GM12878 (cell line): ENCODE results near the gene SECISBP2. TPM values are rescaled to one million over a fixed set of nuclear protein-coding genes. Genes with fewer than 3 reads are reported as not detected.

Experiments
- ATAC-seq: fragments of 200-7000 bp; cut with Tn5 transposase; 3 replicates; pipeline ENCODE4 v1.9.1; 2020; ENCODE audit warnings: mild to moderate bottlenecking, moderate library complexity
- BruUV-seq: library from RNA; stranded (reverse); fragments of 400-500 nt; replicated peaks from 2 replicates; lab custom pipeline; 2021; lab: Mats Ljungman, UMichigan
- CTCF ChIA-PET: fragments of 300-600 bp; sonication (Branson Sonifier 250); formaldehyde crosslinking; extraction: SDS; loops from one replicate; lab custom pipeline; 2021; ENCODE audit warnings: inconsistent platforms; lab: Yijun Ruan, JAX
- POLR2A ChIA-PET: fragments of 350-600 bp; formaldehyde crosslinking; extraction: SDS; loops from one replicate; lab custom pipeline; 2021; ENCODE audit warnings: inconsistent platforms; lab: Charles Lee
- RAD21 ChIA-PET: fragments of 300-600 bp; sonication (Branson Sonifier 250); formaldehyde crosslinking; loops from one replicate; lab custom pipeline; 2023; ENCODE audit warnings: antibody characterized with exemption; ENCODE audit not compliant: unreplicated experiment; lab: Charles Lee
- SMC1A ChIA-PET: fragments of 300-600 bp; sonication (Branson Sonifier 250); formaldehyde crosslinking; loops from one replicate; lab custom pipeline; 2023; ENCODE audit not compliant: unreplicated experiment, uncharacterized antibody; lab: Charles Lee
- DNase-seq: peaks from one replicate; pipeline ENCODE4 v3.0.0-alpha.2; 2011; ENCODE audit warnings: low read depth, low spot score
- FAIRE-seq: peaks from 3 replicates; lab custom pipeline; 2011; peaks lifted over from hg19 to GRCh38; lab: Jason Lieb, UNC
- H2AFZ ChIP-seq: 2 replicates; pipeline ENCODE4 v1.6.0; 2011; ENCODE audit warnings: low read depth, low read length, control low read depth; ENCODE audit not compliant: control insufficient read depth
- H3K27ac ChIP-seq: 2 replicates; pipeline ENCODE4 v1.5.1; 2011; ENCODE audit warnings: control low read depth; ENCODE audit not compliant: control insufficient read depth, insufficient read depth
- H3K27me3 ChIP-seq, 2 experiments: replicated peaks in 1 of 2; 2 replicates each; pipeline versions ENCODE4 v1.6.0 to v1.6.1; 2011; ENCODE audit warnings: low read length in 1 of 2; ENCODE audit not compliant: control insufficient read depth in 2 of 2, insufficient read depth in 2 of 2
- H3K36me3 ChIP-seq, 2 experiments: 2 replicates each; pipeline ENCODE4 v1.5.1; 2011; ENCODE audit warnings: low read length in 1 of 2; ENCODE audit not compliant: control insufficient read depth in 2 of 2, insufficient read depth in 2 of 2
- H3K4me1 ChIP-seq: 2 replicates; pipeline ENCODE4 v1.6.1; 2011; ENCODE audit warnings: mild to moderate bottlenecking, low read length, moderate library complexity, mixed read lengths; ENCODE audit not compliant: control insufficient read depth, insufficient read depth
- H3K4me2 ChIP-seq: 2 replicates; pipeline ENCODE4 v1.6.0; 2011; ENCODE audit warnings: control low read depth; ENCODE audit not compliant: control insufficient read depth, insufficient read depth
- H3K4me3 ChIP-seq: fragments of 200-600 bp; sonication (generic); 2 replicates; pipeline ENCODE4 v1.5.1; 2016
- H3K79me2 ChIP-seq: 2 replicates; pipeline ENCODE4 v1.6.0; 2011; ENCODE audit warnings: low read length; ENCODE audit not compliant: control insufficient read depth, insufficient read depth
- H3K9ac ChIP-seq: 2 replicates; pipeline ENCODE4 v1.8.0; 2011; ENCODE audit warnings: low read length, control low read depth, mixed read lengths; ENCODE audit not compliant: control insufficient read depth, insufficient read depth
- H3K9me3 ChIP-seq: replicated peaks from 3 replicates; pipeline ENCODE4 v1.5.1; 2011; ENCODE audit warnings: mild to moderate bottlenecking, low read length; ENCODE audit not compliant: control insufficient read depth, insufficient read depth
- H4K20me1 ChIP-seq: 2 replicates; pipeline ENCODE4 v1.6.0; 2011; ENCODE audit not compliant: control insufficient read depth, insufficient read depth
- BACH1 ChIP-seq: fragments of 450-650 bp; IDR thresholded peaks from 2 replicates; pipeline ENCODE4 v1.6.1; 2017; ENCODE audit warnings: mild to moderate bottlenecking, borderline replicate concordance
- DPF2 ChIP-seq: fragments of 450-650 bp; IDR thresholded peaks from 2 replicates; pipeline ENCODE4 v1.6.1; 2017; ENCODE audit warnings: mild to moderate bottlenecking
- E2F8 ChIP-seq: fragments of 450-650 bp; IDR thresholded peaks from 2 replicates; pipeline ENCODE4 v1.6.1; 2018; ENCODE audit warnings: mild to moderate bottlenecking, low read depth, moderate library complexity; ENCODE audit not compliant: partially characterized antibody
- ESRRA ChIP-seq: IDR thresholded peaks from 2 replicates; pipeline ENCODE4 v1.6.1; 2012; ENCODE audit warnings: mild to moderate bottlenecking, low read length, improper control_type of control experiment
- GATAD2B ChIP-seq: fragments of 450-650 bp; conservative IDR thresholded peaks from 2 replicates; pipeline ENCODE4 v1.6.1; 2017; ENCODE audit warnings: low read depth, mild to moderate bottlenecking, moderate library complexity
- HCFC1 ChIP-seq: fragments of 150-350 bp; IDR thresholded peaks from 2 replicates; pipeline ENCODE4 v1.6.1; 2014; ENCODE audit warnings: low read length
- KLF5 ChIP-seq: fragments of 450-650 bp; IDR thresholded peaks from 2 replicates; pipeline ENCODE4 v1.6.1; 2014; ENCODE audit warnings: mild to moderate bottlenecking; ENCODE audit not compliant: partially characterized antibody
- MLLT1 ChIP-seq: fragments of 450-650 bp; IDR thresholded peaks from 2 replicates; pipeline ENCODE4 v1.6.1; 2016; ENCODE audit warnings: mild to moderate bottlenecking
- MTA3 ChIP-seq: IDR thresholded peaks from 2 replicates; pipeline ENCODE4 v1.6.1; 2012; ENCODE audit warnings: low read length, inconsistent platforms, borderline replicate concordance
- NBN ChIP-seq: fragments of 450-650 bp; IDR thresholded peaks from 2 replicates; pipeline ENCODE4 v1.6.1; 2016
- SMARCA5 ChIP-seq: fragments of 450-650 bp; IDR thresholded peaks from 2 replicates; pipeline ENCODE4 v1.6.1; 2017; ENCODE audit warnings: mild to moderate bottlenecking
- SREBF2 ChIP-seq: IDR thresholded peaks from 2 replicates; pipeline ENCODE4 v1.6.1; 2012; ENCODE audit warnings: mild to moderate bottlenecking, low read length
- TBL1XR1 ChIP-seq: IDR thresholded peaks from 2 replicates; pipeline ENCODE4 v1.6.1; 2012; ENCODE audit warnings: low read depth, low read length, improper control_type of control experiment
- YY1 ChIP-seq: IDR thresholded peaks from 2 replicates; pipeline ENCODE4 v1.6.1; 2011; ENCODE audit warnings: low read depth, mild to moderate bottlenecking, low read length
- WGBS: methylation state at CpG from one replicate; pipeline ENCODE4 v1.1.6; 2016; ENCODE audit warnings: low lambda C conversion rate; ENCODE audit not compliant: insufficient replicate concordance, insufficient coverage; ENCODE audit errors: missing lambda C conversion rate; 5-methylcytosine and 5-hydroxymethylcytosine counted together
- in situ Hi-C: fragments of 300-500 bp; cut with MboI; formaldehyde crosslinking; loops from 9 replicates; pipeline ENCODE4 v1.14.3; 2018; ENCODE audit warnings: mixed read lengths
- intact Hi-C: fragments of 100-400 bp; cut with micrococcal nuclease; formaldehyde crosslinking; loops from one replicate; pipeline ENCODE4 v1.14.2; 2022; ENCODE audit not compliant: unreplicated experiment
- polyA plus RNA-seq, 11 experiments: library from polyadenylated mRNA; depleted of rRNA in 4 of 11; unstranded in 6 of 11; stranded (reverse) in 5 of 11; fragments of >200 nt; fragmentation: Nextera tagmentation in 4 of 11; fragmentation: Illumina TruSeq in 1 of 11; extraction: Ambion mirVana in 4 of 11; extraction: Trizol in 1 of 11; gene quantifications; 1 replicate in 1 of 11; 2 replicates in 10 of 11; pipeline versions ENCODE4 v1.2.1 to v1.2.3, GENCODE V29; 2011 to 2016; ENCODE audit warnings: inconsistent platforms in 2 of 11, missing spikeins in 2 of 11, low read depth in 1 of 11
- total RNA-seq, 4 experiments: library from RNA; depleted of rRNA in 3 of 4; stranded (reverse); fragments of >200 nt in 3 of 4; fragmentation: Illumina TruSeq in 1 of 4; extraction: Trizol in 1 of 4; gene quantifications; 2 replicates each; pipeline versions ENCODE4 v1.2.1 to v1.2.3, GENCODE V29; 2013 to 2021

SECISBP2 gene
- total and polyA plus RNA-seq, 10 of the 15 experiments (the other 5 are each of a cell fraction or from before 2014, with no cell fraction given), result 4.6 to 50.5 (median 31.9) TPM

- TF ChIP-seq ESRRA (no peak), MTA3 (no peak), GATAD2B (no peak), BACH1 (no peak), DPF2 (no peak), SMARCA5 (no peak), TBL1XR1 (no peak), SREBF2 (no peak), NBN (no peak), MLLT1 (no peak), KLF5 (no peak), E2F8 (no peak), YY1 (no peak), HCFC1 (no peak)
- FAIRE-seq, result no peak
- RAD21 ChIA-PET, result no interaction called here
These were observed 45.8 kb downstream of the SECISBP2 start for GRCh38 chr9:89363921-89364665.

More at GRCh38 chr9:89363921-89364665, 45.8 kb downstream of the SECISBP2 start:
- Histone ChIP-seq H3K4me1 (no peaks in the 10 kb centered on the region), H3K27ac (no peak overlapping the region), H4K20me1 (no peaks in the 10 kb centered on the region; the same call in 1 of the 2 replicates), H3K9ac (no peak overlapping the region), H3K4me3 (no peak overlapping the region), H3K27me3 (no peaks in the 10 kb centered on the region), H3K4me2 (no peak overlapping the region), H3K36me3 (peaks cover 11 to 17% of the 10 kb centered on the region in 2 experiments), H3K9me3 (no peaks in the 10 kb centered on the region), H3K79me2 (no peaks in the 10 kb centered on the region), H2AFZ (no peak overlapping the region)
- SMC1A ChIA-PET, result interaction anchor here (0.8 to 1.2 kb wide), 2 partner anchors 11 to 87 kb away, joined by 3 to 4 read pairs; no protein-coding TSS in a partner anchor
- intact Hi-C loops, result no loop called here
- CTCF ChIA-PET, result interaction anchor here (1.0 kb wide), 1 partner anchor 185 kb away, joined by 5 read pairs; no protein-coding TSS in a partner anchor
- no TSS peak for BruUV-seq
- 95% methylated on average over 9 of the region's 9 CpGs for WGBS
- no peak for ATAC-seq
- DNase-seq, result no peak
- in situ Hi-C loops, result no loop called here
- POLR2A ChIA-PET, result interaction anchor here (0.9 kb wide), 1 partner anchor 44 kb away, joined by 3 read pairs; no protein-coding TSS in a partner anchor
